ENCODE measurements around the gene ATXN2. TPM values are rescaled to one million over a fixed set of nuclear protein-coding genes. Genes with fewer than 3 reads are reported as not detected.

The ATXN2 gene
- total RNA-seq, 3 donors from 2014 or later: 49.9 to 82.5 (median 55.4) TPM

DNA sequence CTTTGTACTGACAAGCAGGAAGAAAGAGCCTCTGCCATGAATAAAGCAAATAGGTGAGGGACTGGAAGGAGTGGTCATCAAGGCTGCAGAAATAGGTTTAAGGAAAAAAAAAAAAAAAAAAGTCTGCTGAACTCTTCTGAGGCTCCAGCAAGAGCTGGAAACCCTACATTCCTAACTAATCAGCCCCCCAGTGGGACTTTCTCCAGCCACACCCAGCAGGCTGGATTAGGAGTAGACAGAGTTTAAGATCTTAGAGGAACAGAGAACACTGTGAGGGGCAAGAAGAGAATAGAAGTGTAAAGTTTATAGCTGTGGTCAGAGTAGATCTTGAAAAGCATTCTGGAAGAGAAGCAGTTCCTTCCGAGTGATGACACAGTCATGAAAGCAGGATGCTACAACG lies 66.4 kb downstream of the ATXN2 start:
- peaks cover 6% of the 10 kb centered on the region for H3K36me3 ChIP-seq (ENCODE audit: low read depth)
- no peaks in the 10 kb centered on the region for H3K4me1 ChIP-seq (ENCODE audit: low read depth)
- intact Hi-C loops (cut with DNase I, micrococcal nuclease): no loop called here
- no peaks in the 10 kb centered on the region for H3K9me3 ChIP-seq
- H3K4me3 ChIP-seq: no peak overlapping the region
- ATAC-seq: no peak
- DNase-seq: no peak
- TF ChIP-seq CTCF (IDR thresholded peaks at IDR 0.05): no peak

DNA sequence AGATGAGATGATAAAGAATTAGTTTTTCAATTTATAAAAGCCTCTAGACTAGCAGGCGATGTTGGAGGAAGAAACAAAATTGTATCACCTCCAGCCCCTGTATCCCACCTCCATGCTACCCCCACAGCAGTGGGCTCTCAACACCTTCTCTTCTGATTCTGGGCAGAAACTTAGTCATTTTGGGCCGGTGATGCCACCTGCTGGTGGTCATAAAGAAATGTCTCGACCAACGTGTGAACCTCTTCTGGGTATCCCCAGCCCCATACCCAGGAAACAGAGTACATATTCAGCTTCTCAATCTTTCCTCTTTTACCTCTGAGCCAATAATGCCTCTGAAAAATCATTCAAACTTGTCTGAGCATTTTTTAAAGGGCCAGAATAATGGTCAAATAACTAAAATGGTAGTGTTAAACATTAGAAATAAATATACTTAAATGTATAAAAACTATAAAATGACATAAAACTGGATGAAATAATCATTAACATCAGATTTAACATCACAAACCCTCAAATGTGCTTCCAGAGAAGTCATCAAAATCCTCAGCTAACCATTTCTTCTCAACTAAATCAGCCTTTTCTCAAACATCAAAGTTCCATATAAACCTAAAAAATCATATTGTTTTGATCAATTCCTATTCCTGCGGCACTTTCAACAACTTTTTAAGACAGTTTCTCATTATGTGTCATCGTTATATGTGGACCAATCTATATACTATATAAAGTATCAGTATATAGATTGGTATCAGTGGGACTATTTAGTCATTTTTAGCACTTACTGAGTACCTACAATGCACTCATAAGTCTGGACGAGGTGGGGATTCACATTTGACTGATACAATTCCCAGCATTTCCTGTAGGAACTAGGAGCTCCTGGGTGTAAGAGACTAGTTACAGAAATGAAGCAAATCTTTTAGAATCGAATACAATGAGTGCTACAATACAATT lies 69.4 kb downstream of the ATXN2 start:
- DNase-seq (peak in 2 of 3 donors; percentile 17 to 42), ATAC-seq (peak; percentile 70)
- TF ChIP-seq CTCF (IDR thresholded peaks at IDR 0.05): no peak
- intact Hi-C loops (cut with DNase I, micrococcal nuclease): loop anchor here in 1 of 2 donors (5.0 kb wide), 1 partner anchor 132 kb away; no protein-coding TSS in a partner anchor
- Histone ChIP-seq H3K4me1 (ENCODE audit: low read depth) (no peaks in the 10 kb centered on the region), H3K4me3 (no peak overlapping the region), H3K9me3 (no peaks in the 10 kb centered on the region), H3K36me3 (ENCODE audit: low read depth) (peaks cover 12% of the 10 kb centered on the region)

DNA sequence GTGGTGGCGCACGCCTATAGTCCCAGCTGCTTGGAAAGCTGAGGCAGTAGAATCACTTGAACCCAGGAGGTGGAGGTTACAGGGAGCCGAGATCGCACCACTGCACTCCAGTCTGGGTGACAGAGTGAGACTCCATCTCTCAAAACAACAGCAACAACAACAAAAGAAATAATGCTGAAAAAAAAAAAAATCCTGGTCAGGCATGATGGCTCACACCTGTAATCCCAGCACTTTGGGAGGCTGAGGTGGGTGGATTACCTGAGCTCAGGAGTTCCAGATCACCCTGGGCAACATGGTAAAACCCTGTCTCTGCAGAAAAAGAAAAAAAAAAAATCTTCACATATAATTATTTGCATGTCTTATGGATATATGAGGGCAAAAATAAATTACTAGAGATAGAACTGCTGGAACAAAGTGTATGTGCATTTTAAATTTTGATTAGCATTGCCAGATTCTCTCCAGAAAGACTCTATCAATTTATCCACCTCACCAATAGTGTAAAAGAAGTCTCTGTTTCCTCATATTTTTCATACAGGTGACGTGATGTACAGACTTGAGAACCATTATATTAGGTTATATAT lies 75.4 kb downstream of the ATXN2 start:
- intact Hi-C loops (cut with DNase I, micrococcal nuclease): no loop called here
- Histone ChIP-seq H3K4me1 (ENCODE audit: low read depth) (no peaks in the 10 kb centered on the region), H3K4me3 (no peak overlapping the region), H3K36me3 (ENCODE audit: low read depth) (peaks cover 9% of the 10 kb centered on the region), H3K9me3 (no peaks in the 10 kb centered on the region)
- no peak for TF ChIP-seq CTCF (IDR thresholded peaks at IDR 0.05)
- DNase-seq: no peak
- ATAC-seq: no peak

DNA sequence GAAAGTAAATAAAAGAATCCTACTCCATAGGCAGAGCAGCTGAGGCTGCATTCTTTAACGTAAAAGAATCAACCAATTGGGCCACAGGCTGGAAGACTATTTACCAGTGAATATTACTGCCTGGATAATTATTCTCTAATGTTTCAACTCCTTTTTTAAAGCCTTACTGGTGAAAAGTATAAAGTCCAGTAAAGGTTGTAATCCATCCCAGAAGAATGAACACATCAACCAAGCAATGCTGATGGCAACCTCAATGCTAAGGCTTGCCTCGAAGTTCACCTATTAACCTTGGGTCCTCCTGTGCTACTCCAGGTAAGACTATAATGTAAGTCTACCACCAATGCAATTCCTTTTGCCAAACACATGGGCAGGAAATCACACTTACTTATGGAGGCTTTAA lies 77.3 kb downstream of the ATXN2 start:
- no peak for ATAC-seq
- Histone ChIP-seq H3K36me3 (ENCODE audit: low read depth) (peaks cover 9% of the 10 kb centered on the region), H3K4me1 (ENCODE audit: low read depth) (no peaks in the 10 kb centered on the region), H3K9me3 (no peaks in the 10 kb centered on the region), H3K4me3 (no peak overlapping the region)
- no peak for DNase-seq
- intact Hi-C loops (cut with DNase I, micrococcal nuclease): no loop called here
- no peak for TF ChIP-seq CTCF (IDR thresholded peaks at IDR 0.05)

DNA sequence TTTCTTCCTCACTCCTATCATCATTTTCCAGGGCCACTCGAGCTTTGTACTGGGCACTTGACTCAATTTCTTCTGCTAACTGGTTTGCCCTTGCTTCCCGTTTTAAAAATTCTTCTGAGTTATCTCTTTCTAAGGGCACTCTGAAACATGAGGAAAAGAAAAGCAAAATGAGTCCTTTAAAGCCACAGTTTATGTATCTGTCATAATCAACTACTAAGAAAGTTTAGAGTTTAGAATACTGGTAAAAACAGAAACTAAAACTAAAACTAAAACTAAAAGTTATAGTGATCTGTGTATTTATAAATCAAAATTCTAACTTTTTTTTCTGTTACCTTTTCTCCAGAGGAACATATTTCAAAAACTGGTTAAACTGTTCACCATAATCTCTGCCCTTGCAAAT lies 79.2 kb downstream of the ATXN2 start:
- TF ChIP-seq CTCF (IDR thresholded peaks at IDR 0.05): no peak
- DNase-seq (no peak), ATAC-seq (no peak)
- peaks cover 5% of the 10 kb centered on the region for H3K36me3 ChIP-seq (ENCODE audit: low read depth)
- H3K4me1 ChIP-seq (ENCODE audit: low read depth): no peaks in the 10 kb centered on the region
- intact Hi-C loops (cut with DNase I, micrococcal nuclease): no loop called here
- no peak overlapping the region for H3K4me3 ChIP-seq
- no peaks in the 10 kb centered on the region for H3K9me3 ChIP-seq

Data from mucosa of descending colon (tissue), 3 donors.